HCT116 (cell line): ENCODE data around the gene ACAT2.
"Not testable (repeated sequence)": the region's sequence is repeated elsewhere in the genome, so short reads cannot be mapped to it uniquely, and the experiment has no call there.

Source experiments
- CTCF ChIP-seq, 3 experiments: fragments of 200-600 bp in 1 of 3; sonication (generic) in 1 of 3; IDR thresholded peaks in 2 of 3; conservative IDR thresholded peaks in 1 of 3; 2 replicates each; pipeline ENCODE4 v1.5.1; 2012 to 2017; ENCODE audit warnings: low read depth in 2 of 3, low read length in 2 of 3, antibody characterized with exemption in 1 of 3, borderline replicate concordance in 1 of 3, control low read depth in 1 of 3, mild to moderate bottlenecking in 1 of 3, mixed read lengths in 1 of 3, mixed run types in 1 of 3, moderate library complexity in 1 of 3; ENCODE audit not compliant: insufficient read depth in 1 of 3
- EGR1 ChIP-seq: IDR thresholded peaks from 2 replicates; pipeline ENCODE4 v1.6.1; 2012; ENCODE audit warnings: low read depth
- EZH2 ChIP-seq: fragments of 200-600 bp; sonication (generic); IDR thresholded peaks from 2 replicates; pipeline ENCODE4 v1.6.1; 2017; ENCODE audit warnings: antibody characterized with exemption, mixed run types
- POLR2A ChIP-seq: IDR thresholded peaks from 2 replicates; pipeline ENCODE4 v1.7.0; 2011; ENCODE audit warnings: borderline replicate concordance; ENCODE audit not compliant: insufficient read depth, insufficient read length; ENCODE audit errors: extremely low read depth
- SP1 ChIP-seq: IDR thresholded peaks from 2 replicates; pipeline ENCODE4 v1.6.1; 2012; ENCODE audit warnings: low read depth
- SRF ChIP-seq: IDR thresholded peaks from 2 replicates; pipeline ENCODE4 v1.6.1; 2012; ENCODE audit warnings: low read depth
- YY1 ChIP-seq: IDR thresholded peaks from 2 replicates; pipeline ENCODE4 v1.6.1; 2011; ENCODE audit warnings: low read length, low read depth, moderate library complexity, mild to moderate bottlenecking; ENCODE audit not compliant: insufficient replicate concordance; ENCODE audit errors: extremely low read depth

- TF ChIP-seq CTCF (IDR thresholded peaks at IDR 0.05 in 2 of 3, conservative IDR thresholded peaks at IDR 0.05 in 1 of 3; ENCODE audit: borderline replicate concordance in 1 of 3, insufficient read depth in 1 of 3, low read depth in 2 of 3, low read length in 2 of 3); EZH2; POLR2A; EGR1; SP1; YY1; SRF: not testable (repeated sequence)
Measured at GRCh38 chr6:159824690-159825089, 62.8 kb downstream of the ACAT2 start.
